GM06990 (cell line): ENCODE measurements around the gene SCN3A.

Experiments
- DNase-seq: peaks from one replicate; pipeline ENCODE4 v3.0.0-alpha.2; 2011; ENCODE audit not compliant: insufficient read length; ENCODE audit errors: extremely low read depth
- H3K27me3 ChIP-seq: replicated peaks from 2 replicates; pipeline ENCODE4 v1.6.0; 2011; ENCODE audit warnings: low read length; ENCODE audit not compliant: control insufficient read depth, insufficient read depth
- H3K36me3 ChIP-seq: 2 replicates; pipeline ENCODE4 v1.5.1; 2011; ENCODE audit warnings: low read length; ENCODE audit not compliant: control insufficient read depth, insufficient read depth
- H3K4me3 ChIP-seq: replicated peaks from 2 replicates; pipeline ENCODE4 v1.5.1; 2011; ENCODE audit warnings: low read depth, mild to moderate bottlenecking, control low read depth, low read length
- TF ChIP-seq, protein P1 (sequence below): IDR thresholded peaks from 2 replicates; pipeline ENCODE4 v1.5.1; 2011; ENCODE audit warnings: low read length, control low read depth, mild to moderate bottlenecking, inconsistent platforms; ENCODE audit not compliant: insufficient read depth, poor library complexity, severe bottlenecking

Gene SCN3A

DNA sequence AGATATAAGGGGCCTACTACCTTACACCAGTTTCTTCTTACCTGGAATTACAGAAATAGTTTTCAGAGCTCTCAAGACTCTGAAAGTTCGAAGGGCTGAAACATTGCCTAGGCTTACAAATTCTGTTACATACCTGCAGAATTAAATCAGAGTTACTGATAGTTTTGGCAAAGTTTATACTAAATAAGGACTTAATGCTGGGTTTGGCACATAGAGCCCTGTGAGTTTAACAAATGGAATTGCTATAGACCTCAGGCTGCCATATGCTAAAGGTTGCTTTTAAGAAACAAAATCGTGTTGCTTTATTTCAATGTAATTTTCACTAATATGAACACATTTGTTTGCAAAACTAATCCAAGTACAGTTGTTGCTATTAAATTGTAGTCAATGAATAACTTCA is 40.1 kb downstream of the SCN3A start:
- Histone ChIP-seq H3K4me3 (no peak overlapping the region), H3K36me3 (no peaks in the 10 kb centered on the region), H3K27me3 (no peaks in the 10 kb centered on the region)
- TF ChIP-seq, protein P1, sequence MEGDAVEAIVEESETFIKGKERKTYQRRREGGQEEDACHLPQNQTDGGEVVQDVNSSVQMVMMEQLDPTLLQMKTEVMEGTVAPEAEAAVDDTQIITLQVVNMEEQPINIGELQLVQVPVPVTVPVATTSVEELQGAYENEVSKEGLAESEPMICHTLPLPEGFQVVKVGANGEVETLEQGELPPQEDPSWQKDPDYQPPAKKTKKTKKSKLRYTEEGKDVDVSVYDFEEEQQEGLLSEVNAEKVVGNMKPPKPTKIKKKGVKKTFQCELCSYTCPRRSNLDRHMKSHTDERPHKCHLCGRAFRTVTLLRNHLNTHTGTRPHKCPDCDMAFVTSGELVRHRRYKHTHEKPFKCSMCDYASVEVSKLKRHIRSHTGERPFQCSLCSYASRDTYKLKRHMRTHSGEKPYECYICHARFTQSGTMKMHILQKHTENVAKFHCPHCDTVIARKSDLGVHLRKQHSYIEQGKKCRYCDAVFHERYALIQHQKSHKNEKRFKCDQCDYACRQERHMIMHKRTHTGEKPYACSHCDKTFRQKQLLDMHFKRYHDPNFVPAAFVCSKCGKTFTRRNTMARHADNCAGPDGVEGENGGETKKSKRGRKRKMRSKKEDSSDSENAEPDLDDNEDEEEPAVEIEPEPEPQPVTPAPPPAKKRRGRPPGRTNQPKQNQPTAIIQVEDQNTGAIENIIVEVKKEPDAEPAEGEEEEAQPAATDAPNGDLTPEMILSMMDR, result no peak
- DNase-seq, result no peak

- no peaks in the 10 kb centered on the region for H3K36me3 ChIP-seq
- TF ChIP-seq, protein P1, result no peak
- no peaks in the 10 kb centered on the region for H3K27me3 ChIP-seq
- H3K4me3 ChIP-seq, result no peak overlapping the region
- no peak for DNase-seq
Observed at GRCh38 chr2:165162466-165162865, 41.4 kb downstream of the SCN3A start.

GRCh38 chr2:165161510-165161909 is 42.3 kb downstream of the SCN3A start:
- DNase-seq, result no peak
- Histone ChIP-seq H3K27me3 (no peaks in the 10 kb centered on the region), H3K4me3 (no peak overlapping the region), H3K36me3 (no peaks in the 10 kb centered on the region)
- TF ChIP-seq, protein P1, result no peak

GRCh38 chr2:165157160-165157559 is 46.7 kb downstream of the SCN3A start:
- H3K4me3 ChIP-seq, result no peak overlapping the region
- TF ChIP-seq, protein P1, result no peak
- H3K27me3 ChIP-seq, result no peaks in the 10 kb centered on the region
- H3K36me3 ChIP-seq, result no peaks in the 10 kb centered on the region
- DNase-seq, result no peak

DNA sequence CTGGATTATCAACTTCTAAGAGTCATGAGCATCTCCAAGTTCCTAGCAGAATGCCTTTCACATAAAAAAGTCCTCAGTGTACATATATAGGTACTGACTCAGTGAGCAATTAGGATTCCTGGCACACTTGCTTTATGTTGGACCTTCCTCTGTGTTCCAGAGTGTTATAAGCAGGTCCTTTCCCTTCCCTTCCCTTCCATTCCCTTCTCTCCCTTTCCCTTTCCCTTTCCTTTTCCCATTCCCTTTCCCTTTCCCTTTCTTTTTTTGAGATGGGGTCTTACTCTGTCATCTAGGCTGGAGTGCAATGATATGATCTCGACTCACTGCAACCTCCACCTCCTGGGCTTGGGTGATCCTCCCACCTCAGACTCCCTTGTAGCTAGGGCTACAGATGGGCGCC is 48.7 kb downstream of the SCN3A start:
- DNase-seq, result no peak
- H3K4me3 ChIP-seq, result no peak overlapping the region
- TF ChIP-seq, protein P1, result no peak
- no peaks in the 10 kb centered on the region for H3K27me3 ChIP-seq
- H3K36me3 ChIP-seq, result no peaks in the 10 kb centered on the region

- TF ChIP-seq, protein P1, result no peak
- Histone ChIP-seq H3K27me3 (no peaks in the 10 kb centered on the region), H3K36me3 (no peaks in the 10 kb centered on the region), H3K4me3 (no peak overlapping the region)
- DNase-seq, result peak; percentile 43
Observed at GRCh38 chr2:165149439-165149838, 54.4 kb downstream of the SCN3A start.
